DND-41 (cell line): Measurements from ENCODE around the gene METTL2A.
"Not testable (repeated sequence)": the region's sequence is repeated elsewhere in the genome, so short reads cannot be mapped to it uniquely, and the experiment has no call there.

Experiments used
- ATAC-seq: fragments of 200-7000 bp; cut with Tn5 transposase; 3 replicates; pipeline ENCODE4 v1.9.1; 2021; ENCODE audit warnings: low read depth; ENCODE audit not compliant: insufficient read depth
- DNase-seq: peaks from one replicate; pipeline ENCODE4 v3.0.0-alpha.2; 2020
- H2AFZ ChIP-seq: 2 replicates; pipeline ENCODE4 v1.6.0; 2012; ENCODE audit warnings: low read depth, low read length
- H3K27ac ChIP-seq: 2 replicates; pipeline ENCODE4 v1.5.1; 2012; ENCODE audit warnings: low read length, inconsistent platforms
- H3K27me3 ChIP-seq: fragments of 200-600 bp; sonication (generic); 2 replicates; pipeline ENCODE4 v1.6.0; 2012; ENCODE audit warnings: low read length, mild to moderate bottlenecking, inconsistent platforms; ENCODE audit not compliant: insufficient read depth, poor library complexity
- H3K36me3 ChIP-seq: 2 replicates; pipeline ENCODE4 v1.5.1; 2012; ENCODE audit warnings: low read length, inconsistent platforms; ENCODE audit not compliant: insufficient read depth
- H3K4me1 ChIP-seq: 2 replicates; pipeline ENCODE4 v1.5.1; 2012; ENCODE audit warnings: mild to moderate bottlenecking, low read length; ENCODE audit not compliant: insufficient read depth
- H3K4me2 ChIP-seq: 2 replicates; pipeline ENCODE4 v1.6.0; 2012; ENCODE audit warnings: mild to moderate bottlenecking, moderate library complexity, low read length, inconsistent platforms; ENCODE audit not compliant: insufficient read depth
- H3K4me3 ChIP-seq, 2 experiments: fragments of 200-600 bp in 1 of 2; shearing (Covaris generic) in 1 of 2; 2 replicates each; pipeline ENCODE4 v1.5.1; 2012 to 2016; ENCODE audit warnings: inconsistent platforms in 2 of 2, low read length in 2 of 2, mild to moderate bottlenecking in 2 of 2, low read depth in 1 of 2, moderate library complexity in 1 of 2
- H3K79me2 ChIP-seq: 2 replicates; pipeline ENCODE4 v1.6.0; 2012; ENCODE audit warnings: low read length, inconsistent platforms; ENCODE audit not compliant: insufficient read depth
- H3K9ac ChIP-seq: 2 replicates; pipeline ENCODE4 v1.6.0; 2012; ENCODE audit warnings: low read depth, mild to moderate bottlenecking, inconsistent platforms, low read length, moderate library complexity
- H3K9me3 ChIP-seq: 2 replicates; pipeline ENCODE4 v1.5.1; 2012; ENCODE audit warnings: low read length, moderate library complexity, mild to moderate bottlenecking, inconsistent platforms; ENCODE audit not compliant: insufficient read depth, severe bottlenecking
- H4K20me1 ChIP-seq: 2 replicates; pipeline ENCODE4 v1.6.0; 2012; ENCODE audit warnings: low read length; ENCODE audit not compliant: insufficient read depth
- EZH2 ChIP-seq: IDR thresholded peaks from 3 replicates; pipeline ENCODE4 v1.6.1; 2012; ENCODE audit warnings: borderline replicate concordance, low read depth, mild to moderate bottlenecking, moderate library complexity, low read length, inconsistent platforms; ENCODE audit not compliant: severe bottlenecking
- TF ChIP-seq, protein P1 (sequence below): IDR thresholded peaks from 2 replicates; pipeline ENCODE4 v1.5.1; 2012; ENCODE audit warnings: borderline replicate concordance, low read length, moderate library complexity, mild to moderate bottlenecking; ENCODE audit not compliant: poor library complexity, severe bottlenecking; ENCODE audit errors: extremely low read depth

Gene METTL2A, protein sequence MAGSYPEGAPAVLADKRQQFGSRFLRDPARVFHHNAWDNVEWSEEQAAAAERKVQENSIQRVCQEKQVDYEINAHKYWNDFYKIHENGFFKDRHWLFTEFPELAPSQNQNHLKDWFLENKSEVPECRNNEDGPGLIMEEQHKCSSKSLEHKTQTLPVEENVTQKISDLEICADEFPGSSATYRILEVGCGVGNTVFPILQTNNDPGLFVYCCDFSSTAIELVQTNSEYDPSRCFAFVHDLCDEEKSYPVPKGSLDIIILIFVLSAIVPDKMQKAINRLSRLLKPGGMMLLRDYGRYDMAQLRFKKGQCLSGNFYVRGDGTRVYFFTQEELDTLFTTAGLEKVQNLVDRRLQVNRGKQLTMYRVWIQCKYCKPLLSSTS

DNA sequence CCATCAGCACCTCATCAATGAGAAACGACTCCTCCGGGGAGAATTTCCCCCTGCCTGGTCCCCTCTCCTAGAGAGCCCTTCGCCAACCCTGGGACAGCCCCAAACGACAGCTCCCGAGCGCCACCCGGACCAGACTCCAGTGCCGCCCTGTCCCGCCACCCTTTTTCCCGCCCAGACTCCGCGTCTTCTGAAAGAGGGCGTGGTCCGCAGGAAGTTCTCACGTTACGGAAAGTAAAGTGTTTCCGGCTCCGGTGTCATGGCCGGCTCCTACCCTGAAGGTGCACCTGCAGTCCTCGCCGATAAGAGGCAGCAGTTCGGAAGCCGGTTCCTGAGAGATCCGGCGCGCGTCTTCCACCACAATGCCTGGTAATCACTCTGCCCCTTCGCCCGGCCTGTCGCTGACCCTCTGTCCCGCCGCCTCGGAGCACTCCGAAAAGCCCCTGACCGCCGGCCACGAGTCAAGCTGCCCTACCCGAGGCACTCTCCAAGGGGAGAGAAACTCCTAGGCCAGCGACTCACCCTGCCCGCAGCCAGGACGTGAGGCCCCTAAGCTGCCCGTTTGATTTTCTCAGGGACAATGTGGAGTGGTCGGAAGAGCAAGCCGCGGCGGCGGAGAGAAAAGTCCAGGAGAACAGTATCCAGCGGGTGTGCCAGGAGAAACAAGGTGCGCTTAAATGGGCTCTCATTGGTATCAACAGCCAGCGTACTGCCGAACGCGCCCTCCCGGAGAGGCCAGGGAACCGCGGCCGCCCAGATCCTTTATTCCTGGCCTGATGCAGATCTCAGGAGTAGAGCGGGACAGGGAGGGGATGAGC lies at the start of gene METTL2A:
Gene METTL2A (plus strand): TSS at position 251 of the 815 bp plus-strand sequence. CDS start 6 bp downstream, at position 257.
- H3K79me2 ChIP-seq: peaks cover 27% of the 10 kb centered on the region
- peaks cover 20% of the 10 kb centered on the region for H3K4me1 ChIP-seq
- peak within 1 kb of the TSS; percentile 71 for H3K9ac ChIP-seq
- not testable (repeated sequence) for H3K9me3 ChIP-seq, H4K20me1 ChIP-seq, H3K27me3 ChIP-seq
- H3K36me3 ChIP-seq: peaks cover 19% of the 10 kb centered on the region; the same call in 1 of the 2 replicates
- ATAC-seq (peak; percentile 92), DNase-seq (peak; percentile 92)
- H3K4me2 ChIP-seq: peak within 1 kb of the TSS; percentile 90
- peak within 1 kb of the TSS; percentile 90 for H3K27ac ChIP-seq
- TF ChIP-seq, protein P1, sequence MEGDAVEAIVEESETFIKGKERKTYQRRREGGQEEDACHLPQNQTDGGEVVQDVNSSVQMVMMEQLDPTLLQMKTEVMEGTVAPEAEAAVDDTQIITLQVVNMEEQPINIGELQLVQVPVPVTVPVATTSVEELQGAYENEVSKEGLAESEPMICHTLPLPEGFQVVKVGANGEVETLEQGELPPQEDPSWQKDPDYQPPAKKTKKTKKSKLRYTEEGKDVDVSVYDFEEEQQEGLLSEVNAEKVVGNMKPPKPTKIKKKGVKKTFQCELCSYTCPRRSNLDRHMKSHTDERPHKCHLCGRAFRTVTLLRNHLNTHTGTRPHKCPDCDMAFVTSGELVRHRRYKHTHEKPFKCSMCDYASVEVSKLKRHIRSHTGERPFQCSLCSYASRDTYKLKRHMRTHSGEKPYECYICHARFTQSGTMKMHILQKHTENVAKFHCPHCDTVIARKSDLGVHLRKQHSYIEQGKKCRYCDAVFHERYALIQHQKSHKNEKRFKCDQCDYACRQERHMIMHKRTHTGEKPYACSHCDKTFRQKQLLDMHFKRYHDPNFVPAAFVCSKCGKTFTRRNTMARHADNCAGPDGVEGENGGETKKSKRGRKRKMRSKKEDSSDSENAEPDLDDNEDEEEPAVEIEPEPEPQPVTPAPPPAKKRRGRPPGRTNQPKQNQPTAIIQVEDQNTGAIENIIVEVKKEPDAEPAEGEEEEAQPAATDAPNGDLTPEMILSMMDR: peak; percentile 59
- H2AFZ ChIP-seq: peak within 1 kb of the TSS; percentile 98
- peak within 1 kb of the TSS; percentile 67 to 72 for H3K4me3 ChIP-seq

DNA sequence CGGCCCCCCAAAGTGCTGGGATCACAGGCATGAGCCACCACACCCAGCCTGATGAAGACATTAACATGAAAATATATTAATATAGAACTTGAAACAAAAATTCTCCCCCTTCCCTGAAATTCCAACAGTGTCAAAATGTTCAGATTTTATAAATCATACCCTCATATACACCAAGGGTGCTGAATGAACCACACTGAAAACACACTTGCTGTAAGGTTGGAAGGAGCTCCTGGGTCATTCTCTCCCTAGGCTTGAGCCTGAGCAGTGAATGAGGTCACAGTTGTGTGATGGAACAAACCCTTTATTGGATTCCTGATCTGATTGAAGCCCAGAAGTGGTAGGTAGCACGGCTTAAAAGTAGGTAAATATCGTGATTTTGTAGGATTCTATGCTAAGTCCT lies 43.4 kb upstream of the METTL2A start, which contains the start of gene EFCAB3:
Gene EFCAB3 (plus strand): TSS at position 301 of the 400 bp plus-strand sequence. CDS start 2,427 bp downstream, outside the sequence.
- H3K4me1 ChIP-seq: no peaks in the 10 kb centered on the region
- no peak within 1 kb of the TSS for H3K4me2 ChIP-seq
- H3K4me3 ChIP-seq: no peak within 1 kb of the TSS
- ATAC-seq: no peak
- H4K20me1 ChIP-seq: no peaks in the 10 kb centered on the region
- H3K9me3 ChIP-seq: no peaks in the 10 kb centered on the region
- TF ChIP-seq, protein P1: no peak
- TF ChIP-seq EZH2: no peak
- peaks cover 6% of the 10 kb centered on the region for H3K27me3 ChIP-seq
- H3K9ac ChIP-seq: no peak within 1 kb of the TSS
- H3K27ac ChIP-seq: no peak within 1 kb of the TSS
- H2AFZ ChIP-seq: no peak within 1 kb of the TSS
- DNase-seq: no peak
- H3K79me2 ChIP-seq: no peaks in the 10 kb centered on the region
- H3K36me3 ChIP-seq: no peaks in the 10 kb centered on the region

DNA sequence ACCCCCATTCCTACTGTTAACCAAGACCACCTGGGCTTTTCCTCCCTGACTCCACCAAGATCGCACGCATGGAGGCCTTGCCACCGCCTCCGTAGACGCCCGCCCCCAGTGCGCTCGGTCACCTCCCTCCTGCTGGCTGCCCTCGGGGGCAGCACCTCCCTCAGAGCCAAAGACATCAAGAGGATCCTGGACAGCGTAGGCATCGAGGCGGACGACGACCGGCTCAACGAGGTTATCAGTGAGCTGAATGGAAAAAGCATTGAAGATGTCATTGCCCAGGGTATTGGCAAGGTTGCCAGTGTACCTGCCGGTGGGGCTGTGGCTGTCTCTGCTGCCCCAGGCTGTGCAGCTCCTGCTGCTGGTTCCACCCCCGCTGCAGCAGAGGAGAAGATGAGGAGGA lies 42.1 kb upstream of the METTL2A start:
- no peaks in the 10 kb centered on the region for H3K79me2 ChIP-seq
- H3K9me3 ChIP-seq: no peaks in the 10 kb centered on the region
- no peak overlapping the region for H3K4me2 ChIP-seq
- no peak overlapping the region for H3K9ac ChIP-seq
- no peaks in the 10 kb centered on the region for H4K20me1 ChIP-seq
- no peaks in the 10 kb centered on the region for H3K36me3 ChIP-seq
- no peak for DNase-seq
- TF ChIP-seq, protein P1: no peak
- TF ChIP-seq EZH2: no peak
- ATAC-seq: no peak
- no peak overlapping the region for H2AFZ ChIP-seq
- H3K27me3 ChIP-seq: peaks cover 7% of the 10 kb centered on the region
- H3K4me1 ChIP-seq: no peaks in the 10 kb centered on the region
- no peak overlapping the region for H3K4me3 ChIP-seq
- H3K27ac ChIP-seq: no peak overlapping the region
